ENCODE results near the gene PITPNC1. TPM values are rescaled to one million over a fixed set of nuclear protein-coding genes. Genes with fewer than 3 reads are reported as not detected.
A peak's percentile ranks its signal among the peaks of the same experiment; 100 is the strongest.

Gene PITPNC1
- total RNA-seq, 1 experiment from 2014 or later = 37.5 TPM

DNA sequence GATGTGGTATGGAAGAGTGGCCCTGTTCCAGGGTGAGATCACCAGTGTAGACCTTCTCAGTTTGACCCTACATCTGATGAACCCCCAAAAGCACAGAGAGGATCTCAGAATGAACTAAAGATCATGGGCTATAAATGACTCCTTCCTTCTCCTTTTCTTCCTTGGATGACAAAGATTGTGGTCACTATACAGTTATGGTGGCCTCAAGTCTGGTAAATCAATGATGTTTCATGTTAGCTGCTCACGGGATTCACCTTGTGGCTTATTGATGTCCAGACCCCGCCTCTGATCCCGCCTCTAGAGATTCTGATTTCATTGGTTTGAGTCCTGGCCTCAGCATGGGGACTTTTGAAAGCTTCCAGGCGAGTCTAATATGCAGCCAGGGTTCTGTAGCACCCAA lies 112.2 kb downstream of the PITPNC1 start:
- H3K27me3 ChIP-seq (ENCODE audit: insufficient read depth, low read length) = no peaks in the 10 kb centered on the region
- no peak overlapping the region for H3K14ac ChIP-seq (ENCODE audit: insufficient read depth, low read length)
- TF ChIP-seq, protein P1, sequence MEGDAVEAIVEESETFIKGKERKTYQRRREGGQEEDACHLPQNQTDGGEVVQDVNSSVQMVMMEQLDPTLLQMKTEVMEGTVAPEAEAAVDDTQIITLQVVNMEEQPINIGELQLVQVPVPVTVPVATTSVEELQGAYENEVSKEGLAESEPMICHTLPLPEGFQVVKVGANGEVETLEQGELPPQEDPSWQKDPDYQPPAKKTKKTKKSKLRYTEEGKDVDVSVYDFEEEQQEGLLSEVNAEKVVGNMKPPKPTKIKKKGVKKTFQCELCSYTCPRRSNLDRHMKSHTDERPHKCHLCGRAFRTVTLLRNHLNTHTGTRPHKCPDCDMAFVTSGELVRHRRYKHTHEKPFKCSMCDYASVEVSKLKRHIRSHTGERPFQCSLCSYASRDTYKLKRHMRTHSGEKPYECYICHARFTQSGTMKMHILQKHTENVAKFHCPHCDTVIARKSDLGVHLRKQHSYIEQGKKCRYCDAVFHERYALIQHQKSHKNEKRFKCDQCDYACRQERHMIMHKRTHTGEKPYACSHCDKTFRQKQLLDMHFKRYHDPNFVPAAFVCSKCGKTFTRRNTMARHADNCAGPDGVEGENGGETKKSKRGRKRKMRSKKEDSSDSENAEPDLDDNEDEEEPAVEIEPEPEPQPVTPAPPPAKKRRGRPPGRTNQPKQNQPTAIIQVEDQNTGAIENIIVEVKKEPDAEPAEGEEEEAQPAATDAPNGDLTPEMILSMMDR (conservative IDR thresholded peaks at IDR 0.05) = no peak
- no CpG with 5 or more reads among the region's 4 CpGs for WGBS (ENCODE audit: extremely low coverage, insufficient read length, low lambda C conversion rate)
- Mint-ChIP-seq H3K4me1 (peaks cover 44 to 47% of the 10 kb centered on the region in 2 experiments), H3K9me3 (no peaks in the 10 kb centered on the region), H3K4me3 (no peak overlapping the region), H3K36me3 (ENCODE audit: insufficient read depth in 1 of 3, low read depth in 3 of 3) (peaks cover 0 to 6% (median 1%) of the 10 kb centered on the region in 3 experiments; a peak in 2 of 7 replicates), H3K27ac (peak overlapping the region in 2 of 3 experiments; percentile 46 to 74; a peak in 2 of 7 replicates), H3K27me3 (ENCODE audit: low read depth) (no peaks in the 10 kb centered on the region)
- no peak overlapping the region for H4K8ac ChIP-seq (replicated peaks; ENCODE audit: insufficient read length, low read depth, low read length)
- H2BK120ac ChIP-seq (ENCODE audit: low read depth, low read length, poor library complexity, severe bottlenecking) = no peak overlapping the region
- no peak overlapping the region for H3K18ac ChIP-seq (ENCODE audit: insufficient read length, low read depth, low read length)
- no peak overlapping the region for H3K56ac ChIP-seq (ENCODE audit: insufficient read length, low read depth, low read length)
- H3K4me2 ChIP-seq (ENCODE audit: insufficient read depth, insufficient read length, low read length) = no peak overlapping the region
- H4K5ac ChIP-seq (ENCODE audit: insufficient read length, low read depth, low read length) = no peak overlapping the region
- no peak overlapping the region for H2BK12ac ChIP-seq (ENCODE audit: insufficient read length, low read depth, low read length)
- H4K20me1 ChIP-seq (ENCODE audit: control insufficient read depth, insufficient read depth, insufficient read length) = no peaks in the 10 kb centered on the region
- no peak overlapping the region for H2BK20ac ChIP-seq (ENCODE audit: low read depth, low read length, poor library complexity, severe bottlenecking)
- no peaks in the 10 kb centered on the region for H3K23me2 ChIP-seq (ENCODE audit: insufficient read length, low read depth, low read length, poor library complexity, severe bottlenecking)
- H3K79me2 ChIP-seq (ENCODE audit: insufficient read depth, low read length) = peaks cover 10% of the 10 kb centered on the region; the same call in 1 of the 2 replicates
- H2BK15ac ChIP-seq (ENCODE audit: low read depth, low read length) = no peak overlapping the region
- H2AFZ ChIP-seq (ENCODE audit: low read length) = no peak overlapping the region
- H3T11ph ChIP-seq (ENCODE audit: low read length) = no peak overlapping the region
- H3K23ac ChIP-seq (ENCODE audit: insufficient read length, low read depth, low read length) = no peak overlapping the region
- peak; percentile 19 for DNase-seq
- H3K9ac ChIP-seq (ENCODE audit: extremely low read depth, insufficient read length, low read length) = no peak overlapping the region
- H2BK5ac ChIP-seq (ENCODE audit: insufficient read length, low read length) = no peak overlapping the region
- H3K4me1 ChIP-seq (ENCODE audit: insufficient read depth, low read length) = peaks cover 8% of the 10 kb centered on the region; the same call in 1 of the 2 replicates
- no peak overlapping the region for H3K4ac ChIP-seq (ENCODE audit: low read depth, low read length)
- H3K27ac ChIP-seq (ENCODE audit: insufficient read length, low read depth, low read length) = no peak overlapping the region
- no peak overlapping the region for H4K91ac ChIP-seq (ENCODE audit: insufficient read length, low read depth, low read length)
- H2AK5ac ChIP-seq (ENCODE audit: insufficient read length, low read length) = no peak overlapping the region
- no peaks in the 10 kb centered on the region for H3K79me1 ChIP-seq (ENCODE audit: insufficient read depth, low read depth, low read length, poor library complexity, severe bottlenecking)
- no peaks in the 10 kb centered on the region for H3K9me3 ChIP-seq (ENCODE audit: control insufficient read depth, low read depth, low read length)

Measured in H9 (cell line).